ENCODE measurements around the gene SORL1.
A peak's percentile ranks its signal among the peaks of the same experiment; 100 is the strongest.
"Not testable (repeated sequence)": the region's sequence is repeated elsewhere in the genome, so short reads cannot be mapped to it uniquely, and the experiment has no call there.

SORL1 gene

GRCh38 chr11:121637587-121637986 lies 185.5 kb downstream of the SORL1 start:
- not testable (repeated sequence) for DNase-seq

- no peak for DNase-seq
Observed at GRCh38 chr11:121643479-121644186, 191.5 kb downstream of the SORL1 start.

- DNase-seq = no peak
Observed at GRCh38 chr11:121644187-121644512, 192.0 kb downstream of the SORL1 start.

GRCh38 chr11:121645001-121645400 lies 192.9 kb downstream of the SORL1 start:
- no peak for DNase-seq

- DNase-seq = no peak
Observed at GRCh38 chr11:121645596-121645995, 193.5 kb downstream of the SORL1 start.

- no peak for DNase-seq
Observed at GRCh38 chr11:121648306-121648705, 196.2 kb downstream of the SORL1 start.

GRCh38 chr11:121649798-121650197 lies 197.7 kb downstream of the SORL1 start:
- no peak for DNase-seq

- DNase-seq = no peak
Observed at GRCh38 chr11:121650351-121651256, 198.5 kb downstream of the SORL1 start.

GRCh38 chr11:121651257-121651605 lies 199.1 kb downstream of the SORL1 start:
- no peak for DNase-seq

GRCh38 chr11:121652971-121653370 lies 200.9 kb downstream of the SORL1 start:
- DNase-seq = peak; percentile 55

GRCh38 chr11:121654259-121654842 lies 202.2 kb downstream of the SORL1 start:
- no peak for DNase-seq

- DNase-seq = peak; percentile 55
Observed at GRCh38 chr11:121654843-121655536, 202.9 kb downstream of the SORL1 start.

GRCh38 chr11:121655537-121656327 lies 203.6 kb downstream of the SORL1 start:
- peak; percentile 95 for DNase-seq

GRCh38 chr11:121656328-121657090 lies 204.4 kb downstream of the SORL1 start:
- no peak for DNase-seq

- no peak for DNase-seq
Observed at GRCh38 chr11:121657146-121657545, 205.0 kb downstream of the SORL1 start.

- DNase-seq = no peak
Observed at GRCh38 chr11:121659811-121660210, 207.7 kb downstream of the SORL1 start.

- DNase-seq = no peak
Observed at GRCh38 chr11:121661880-121662486, 209.9 kb downstream of the SORL1 start.

- no peak for DNase-seq
Observed at GRCh38 chr11:121664144-121664543, 212.0 kb downstream of the SORL1 start.

- no peak for DNase-seq
Observed at GRCh38 chr11:121665206-121665838, 213.2 kb downstream of the SORL1 start.

GRCh38 chr11:121667836-121668235 lies 215.7 kb downstream of the SORL1 start:
- DNase-seq = no peak

GRCh38 chr11:121669422-121669821 lies 217.3 kb downstream of the SORL1 start:
- no peak for DNase-seq
